Measurements from ENCODE around the gene CCSER1.
"Not testable (repeated sequence)": the region's sequence is repeated elsewhere in the genome, so short reads cannot be mapped to it uniquely, and the experiment has no call there.

CCSER1 gene

DNA sequence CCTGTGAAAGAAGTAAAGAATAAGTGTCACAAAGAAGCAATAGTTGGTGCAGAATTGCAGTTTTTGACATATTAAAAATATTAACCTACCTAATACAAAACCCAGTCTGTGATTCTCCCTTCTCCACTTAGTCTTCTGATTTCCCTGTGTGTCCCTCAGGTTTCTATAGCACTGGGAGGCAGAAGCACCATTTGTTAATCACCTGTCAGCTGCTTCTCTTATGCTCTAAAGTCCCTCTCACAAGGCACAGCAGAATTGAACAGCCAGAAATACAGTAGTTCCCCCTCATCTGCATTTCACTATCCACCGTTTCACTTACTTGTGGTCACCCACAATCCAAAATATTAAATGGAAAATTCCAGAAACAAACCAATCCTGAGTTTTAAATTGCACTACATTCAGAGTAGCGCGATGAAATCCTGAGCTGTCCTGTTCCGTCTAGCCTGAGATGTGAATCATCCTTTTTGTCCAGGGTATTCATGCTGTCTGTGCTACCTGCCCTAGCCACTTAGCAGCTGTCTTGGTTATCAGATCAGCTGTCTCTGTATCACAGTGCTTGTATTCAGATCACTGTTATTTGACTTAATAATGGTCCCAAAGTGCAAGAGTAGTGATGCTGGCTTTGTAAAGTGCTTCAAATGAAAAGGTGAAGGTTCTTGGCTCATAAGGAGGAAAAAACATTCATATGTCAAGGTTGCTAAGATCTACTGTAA, 1192.5 kb downstream of the CCSER1 start:
- DNase-seq, result no peak

DNA sequence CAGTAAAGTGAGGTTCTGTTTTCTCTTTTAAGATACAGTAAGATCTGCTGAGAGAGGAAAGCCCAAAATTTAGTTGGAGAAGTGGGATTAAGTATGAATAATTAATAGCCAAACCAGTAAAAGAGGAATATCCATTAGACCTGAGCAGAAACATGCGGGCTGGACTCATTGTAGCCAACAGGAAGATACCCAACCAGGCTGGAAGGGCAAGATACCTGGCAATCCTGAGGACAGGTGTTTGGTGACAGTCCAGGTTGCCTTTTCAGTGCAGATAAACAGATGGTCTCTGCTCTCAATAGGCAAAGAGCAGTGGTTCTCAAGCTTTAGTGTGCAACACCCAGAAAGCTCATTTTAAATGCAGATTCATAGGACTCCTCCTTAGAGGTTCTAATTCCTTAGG, 1195.8 kb downstream of the CCSER1 start:
- DNase-seq, result no peak

DNA sequence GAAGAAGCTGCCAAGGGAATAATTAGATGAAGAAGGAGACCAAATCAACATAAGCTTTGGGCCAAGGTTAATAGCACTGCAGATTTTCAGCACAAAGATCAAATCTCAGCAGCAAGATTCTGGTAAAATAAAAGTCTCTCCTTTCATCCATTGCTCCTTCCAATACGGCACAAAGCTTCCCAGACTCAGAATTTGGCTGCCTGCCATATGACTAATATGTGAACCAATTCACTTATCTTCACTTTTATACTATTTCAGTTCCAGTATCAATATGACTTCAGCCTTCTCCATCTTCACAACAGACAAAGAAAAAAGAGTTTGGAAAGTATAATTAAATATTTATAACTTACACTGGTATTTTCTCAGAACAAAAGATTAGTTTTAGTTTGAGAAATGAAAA, 1198.3 kb downstream of the CCSER1 start:
- no peak for DNase-seq

DNA sequence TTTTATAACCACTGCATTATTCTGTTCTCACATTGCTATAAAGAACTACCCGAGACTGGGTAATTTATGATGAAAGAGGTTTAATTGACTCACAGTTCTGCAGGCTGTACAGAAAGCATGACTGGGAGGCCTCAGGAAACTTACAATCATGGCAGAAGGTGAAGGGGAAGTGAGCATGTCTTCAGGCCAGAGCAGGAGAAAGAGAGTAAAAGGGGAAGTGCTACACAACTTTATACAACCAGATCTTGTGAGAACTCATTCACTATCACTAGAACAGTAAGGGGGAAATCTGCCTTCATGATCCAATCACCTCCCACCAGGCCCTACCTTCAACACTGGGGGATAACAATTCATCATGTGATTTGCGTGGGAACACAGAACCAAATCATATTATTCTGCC, 1199.0 kb downstream of the CCSER1 start:
- DNase-seq, result peak; percentile 13

DNA sequence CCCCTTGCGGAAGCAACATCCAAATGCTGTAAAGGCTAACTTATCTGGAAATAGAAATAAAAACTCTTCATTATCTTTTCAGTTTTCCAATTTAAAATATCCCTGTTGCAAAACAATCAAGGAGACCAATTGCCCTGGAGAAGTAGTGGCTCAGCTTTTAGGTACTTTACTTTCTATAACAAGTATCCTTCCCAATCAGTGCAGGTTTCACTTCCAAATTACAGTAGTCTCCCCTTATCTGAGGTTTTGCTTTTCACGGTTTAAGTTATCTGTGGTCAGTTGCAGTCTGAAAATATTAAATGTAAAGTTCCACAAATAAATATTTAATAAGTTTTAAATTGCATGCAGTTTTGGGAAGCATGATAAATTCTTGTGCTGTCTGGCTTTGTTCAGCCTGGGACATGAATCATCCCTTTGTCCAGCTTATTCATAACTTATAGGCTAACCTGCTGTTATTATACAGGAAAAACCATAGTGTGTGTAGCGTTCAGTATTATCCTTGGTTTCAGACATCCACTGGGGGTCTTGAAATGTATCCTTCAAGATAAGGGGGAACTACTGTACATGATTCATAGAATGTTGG, 1203.5 kb downstream of the CCSER1 start:
- DNase-seq, result no peak

DNA sequence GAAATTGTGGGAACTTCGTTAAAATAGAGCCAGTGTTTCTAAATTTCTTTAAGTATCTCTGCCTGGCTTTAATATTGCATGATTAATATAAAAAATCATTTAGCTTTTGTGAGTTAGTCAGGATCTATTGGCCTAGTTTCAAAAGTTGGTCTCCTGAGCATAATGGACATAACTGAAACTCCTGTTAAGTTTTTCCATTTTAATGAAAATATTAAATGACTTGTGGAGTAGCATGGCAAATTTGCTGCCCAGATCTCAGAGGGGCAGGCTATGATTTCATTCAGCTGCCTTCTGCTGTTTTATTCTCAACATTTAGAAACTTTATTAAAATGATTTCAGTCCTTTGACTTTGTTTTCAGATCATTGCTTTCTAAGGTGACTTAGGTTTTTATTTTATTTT, 1213.6 kb downstream of the CCSER1 start:
- DNase-seq, result no peak

DNA sequence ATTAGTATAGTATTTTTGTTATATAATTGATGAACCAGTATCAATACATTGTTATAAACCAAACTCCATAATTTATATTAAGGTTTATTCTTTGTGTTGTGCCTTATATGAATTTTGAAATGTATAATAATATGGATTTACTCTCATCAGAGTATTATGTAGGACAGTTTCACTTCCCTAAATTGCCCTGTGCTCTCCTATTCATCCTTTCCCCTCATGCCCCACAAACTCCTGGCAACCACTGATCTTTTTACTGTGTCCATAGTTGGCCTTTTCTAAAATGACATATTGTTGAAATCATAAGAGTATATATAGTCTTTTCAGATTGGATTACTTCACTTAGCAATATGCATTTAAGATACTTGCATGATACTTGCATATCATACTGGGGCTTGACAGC, 1218.4 kb downstream of the CCSER1 start:
- DNase-seq, result no peak

DNA sequence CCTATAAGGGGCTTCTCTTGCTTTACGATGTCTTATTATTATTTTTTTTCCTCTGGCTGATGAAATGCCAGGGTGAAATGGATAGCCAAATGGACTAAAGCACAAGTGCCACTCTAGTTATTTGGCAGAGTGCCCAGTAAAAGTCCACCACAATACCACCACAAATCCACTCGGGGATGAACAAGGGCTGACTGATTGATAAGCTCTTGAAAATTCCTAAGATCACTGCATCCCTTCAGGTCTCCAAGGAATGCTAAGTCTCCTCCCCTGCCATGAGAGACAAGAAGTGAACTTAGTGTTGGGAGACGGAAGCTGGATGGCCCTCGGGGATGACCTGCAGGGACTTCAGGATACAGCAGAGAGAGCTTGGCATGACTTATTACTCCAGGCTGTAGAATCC, 1229.3 kb downstream of the CCSER1 start:
- DNase-seq, result not testable (repeated sequence)

DNA sequence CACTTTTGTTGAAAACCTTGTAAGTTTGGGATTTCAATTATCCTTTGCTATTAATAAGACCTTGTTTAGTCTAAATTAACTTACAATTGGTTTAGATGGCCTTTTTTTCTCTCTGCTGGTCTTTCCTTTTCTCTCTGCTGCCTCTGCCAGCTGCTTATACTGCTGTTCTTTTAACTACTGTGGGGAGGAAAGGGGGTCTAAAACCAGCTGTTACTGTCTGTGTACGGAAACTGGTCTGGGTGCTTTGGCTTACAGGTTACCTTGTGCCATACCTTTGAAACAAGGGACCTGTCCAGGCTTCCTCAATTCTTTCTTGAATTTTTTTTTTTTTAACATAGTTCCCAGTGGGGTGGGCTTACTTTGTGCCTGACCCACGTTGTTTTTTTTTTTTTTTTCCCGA, 1230.8 kb downstream of the CCSER1 start:
- not testable (repeated sequence) for DNase-seq

DNA sequence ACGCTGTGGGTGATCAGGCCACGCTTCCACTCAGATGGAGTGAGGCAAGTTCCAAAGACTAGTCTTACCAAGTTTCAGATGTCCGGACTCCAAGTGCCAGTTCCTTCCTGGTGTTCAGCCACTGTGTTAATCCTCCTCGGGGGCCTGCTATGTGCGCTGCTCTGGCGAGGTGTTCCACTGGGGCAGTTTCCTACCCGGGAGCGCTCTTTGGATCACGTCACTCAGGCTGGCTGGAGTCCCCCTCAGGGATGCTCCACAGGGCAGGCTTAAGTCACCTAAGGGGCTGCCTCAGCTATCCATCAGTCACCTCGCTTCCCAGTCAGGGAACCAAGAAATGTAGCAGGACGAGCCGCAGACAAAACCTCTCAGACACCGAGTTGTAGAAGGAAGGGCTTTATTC, 1231.4 kb downstream of the CCSER1 start:
- not testable (repeated sequence) for DNase-seq

DNA sequence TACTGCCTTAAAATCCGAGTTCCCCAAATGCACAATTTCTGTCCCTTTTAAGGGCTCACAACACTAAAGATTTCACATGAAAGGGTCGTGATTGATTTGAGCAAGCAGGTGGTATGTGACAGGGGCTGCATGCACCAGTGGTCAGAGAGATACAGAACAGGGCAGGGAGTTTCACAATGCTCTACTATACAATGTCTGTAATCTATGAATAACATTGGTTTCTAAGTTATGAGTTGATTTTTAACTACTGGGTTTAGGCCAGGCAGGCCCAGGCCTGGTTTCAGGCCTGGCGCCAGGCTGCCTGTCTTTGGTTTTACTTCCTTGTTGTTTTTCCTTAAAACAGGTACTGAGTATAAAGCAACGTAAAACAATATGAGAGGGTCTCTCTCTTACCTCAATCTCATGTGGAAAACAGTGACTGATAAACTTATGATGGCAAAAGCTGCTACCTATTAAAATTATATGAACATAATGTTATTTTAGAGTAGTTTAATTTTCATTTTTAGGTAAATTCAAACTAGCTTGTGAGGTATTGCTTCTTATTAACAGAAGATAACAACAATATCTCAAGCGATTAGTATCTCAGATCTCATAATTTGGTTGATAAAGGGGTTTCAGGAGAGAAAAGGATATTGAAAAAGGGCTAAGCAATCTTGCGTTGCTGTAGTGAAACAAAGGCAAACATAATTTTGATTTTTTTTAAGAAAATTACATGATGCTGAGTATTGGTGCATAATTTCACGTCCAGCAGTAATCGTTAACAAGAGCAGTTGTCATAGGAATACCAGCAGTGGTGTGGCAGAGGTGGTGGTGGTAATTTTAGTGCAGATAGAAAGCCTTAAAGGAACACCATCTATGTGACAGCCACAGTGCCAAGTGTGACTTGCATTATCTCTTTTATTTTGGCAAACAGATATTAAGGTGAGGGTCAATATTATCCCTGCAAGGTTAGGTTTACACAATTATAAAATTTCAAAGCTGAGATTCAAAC, 1232.1 kb downstream of the CCSER1 start:
- no peak for DNase-seq

DNA sequence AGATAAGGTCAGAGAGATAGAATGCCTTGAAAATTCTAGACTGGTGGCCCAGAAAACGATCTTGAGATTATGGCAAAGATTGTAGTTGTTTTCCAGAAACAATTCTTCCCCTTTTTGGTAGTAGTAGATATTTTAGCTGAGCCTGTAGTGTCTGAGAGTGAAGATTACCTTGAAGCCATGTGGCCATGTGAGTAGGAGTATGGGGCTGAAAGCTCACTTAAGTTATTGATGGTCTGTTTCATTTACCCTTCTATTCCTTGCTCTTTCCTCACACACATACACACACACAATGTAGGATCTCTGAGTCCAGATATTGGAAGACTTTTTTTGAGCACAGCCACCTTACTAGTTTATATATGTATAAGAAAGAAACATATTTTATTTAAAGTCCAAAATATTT, 1234.9 kb downstream of the CCSER1 start:
- DNase-seq, result peak; percentile 41

DNA sequence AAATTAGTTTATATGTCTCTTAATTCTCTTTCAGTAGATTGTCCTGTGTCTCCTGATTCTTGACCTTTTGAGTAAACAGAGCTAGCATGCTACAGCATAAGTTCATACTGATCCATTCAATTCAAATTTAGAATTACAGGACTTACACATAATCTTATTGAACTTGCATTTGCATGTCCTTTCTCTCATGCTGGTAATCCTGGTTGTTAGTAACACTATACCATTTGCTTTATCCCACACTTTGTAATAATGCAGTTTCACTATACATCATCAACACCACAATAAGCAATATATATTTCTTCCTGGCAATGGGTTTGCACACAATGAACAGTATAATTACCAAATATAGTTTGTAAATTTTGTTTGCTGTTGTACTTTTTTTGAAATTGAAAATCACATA, 1239.4 kb downstream of the CCSER1 start:
- no peak for DNase-seq

DNA sequence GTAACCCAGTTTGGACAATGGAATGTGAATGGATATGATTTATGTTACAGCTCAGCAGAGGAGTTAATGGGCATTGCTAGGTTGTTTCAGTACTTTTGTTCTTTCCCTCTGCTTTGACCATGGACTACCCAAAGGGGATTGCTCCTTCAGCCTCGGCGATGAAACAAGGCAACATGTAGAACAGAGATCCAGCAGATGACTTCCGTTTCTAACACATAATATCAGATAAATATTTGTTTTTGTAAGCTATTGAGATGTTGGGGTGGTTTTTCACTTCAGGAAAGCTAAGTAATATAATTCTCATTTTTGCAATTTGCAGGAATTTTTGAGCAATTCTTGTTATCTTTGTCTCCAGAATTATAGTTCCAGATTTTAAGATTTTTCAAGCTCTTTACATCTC, 1241.9 kb downstream of the CCSER1 start:
- DNase-seq, result no peak

DNA sequence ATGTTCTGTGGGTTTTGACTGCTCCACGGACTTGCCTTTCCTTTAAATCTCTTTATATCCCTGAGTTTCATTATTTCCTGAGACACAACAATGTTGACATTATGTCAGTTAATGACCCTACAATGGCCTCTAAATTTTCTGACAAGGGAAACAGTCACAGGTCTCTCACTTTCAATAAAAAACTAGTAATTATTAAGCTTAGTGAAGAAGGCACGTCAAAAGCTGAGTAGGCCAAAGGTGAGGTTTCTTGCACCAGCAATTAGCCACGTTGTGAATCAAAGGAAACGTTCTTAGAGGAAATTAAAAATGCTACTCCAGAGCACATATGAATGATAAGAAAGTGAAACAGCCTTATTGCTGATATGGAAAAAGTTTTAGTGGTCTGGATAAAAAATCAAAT, 1246.4 kb downstream of the CCSER1 start:
- DNase-seq, result no peak

DNA sequence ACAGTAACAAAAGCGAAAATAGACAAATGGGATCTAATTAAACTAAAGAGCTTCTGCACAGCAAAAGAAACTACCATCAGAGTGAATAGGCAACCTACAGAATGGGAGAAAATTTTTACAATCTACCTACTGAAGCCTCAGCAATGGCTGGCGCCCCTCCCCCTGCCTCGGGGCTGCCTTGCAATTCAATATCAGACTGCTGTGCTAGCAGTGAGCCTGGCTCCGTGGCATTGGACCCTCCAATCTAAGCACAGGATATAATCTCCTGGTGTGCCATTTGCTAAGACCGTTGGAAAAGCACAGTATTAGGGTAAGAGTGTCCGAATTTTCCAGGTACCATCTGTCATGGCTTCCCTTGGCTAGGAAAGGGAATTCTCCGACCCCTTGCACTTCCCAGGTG, 1278.2 kb downstream of the CCSER1 start:
- not testable (repeated sequence) for DNase-seq

DNA sequence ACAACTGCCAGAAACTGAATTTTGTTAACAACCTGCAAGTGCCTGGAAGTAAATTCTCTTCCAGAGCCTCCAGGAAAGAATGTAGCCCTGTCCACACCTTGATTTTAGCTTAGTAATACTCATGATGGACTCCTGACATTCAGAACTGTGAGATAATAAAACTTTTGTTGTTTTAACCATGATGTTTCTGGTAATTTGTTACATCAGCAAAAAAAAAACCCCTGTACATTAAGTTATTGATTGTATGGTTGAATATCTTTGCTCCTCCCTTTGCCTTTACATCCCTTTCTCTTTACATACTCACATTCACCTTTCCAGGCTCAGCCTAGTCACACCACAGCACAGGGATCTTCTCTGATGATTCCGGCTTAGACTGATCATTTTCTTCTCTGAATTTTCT, 1294.8 kb downstream of the CCSER1 start:
- no peak for DNase-seq

DNA sequence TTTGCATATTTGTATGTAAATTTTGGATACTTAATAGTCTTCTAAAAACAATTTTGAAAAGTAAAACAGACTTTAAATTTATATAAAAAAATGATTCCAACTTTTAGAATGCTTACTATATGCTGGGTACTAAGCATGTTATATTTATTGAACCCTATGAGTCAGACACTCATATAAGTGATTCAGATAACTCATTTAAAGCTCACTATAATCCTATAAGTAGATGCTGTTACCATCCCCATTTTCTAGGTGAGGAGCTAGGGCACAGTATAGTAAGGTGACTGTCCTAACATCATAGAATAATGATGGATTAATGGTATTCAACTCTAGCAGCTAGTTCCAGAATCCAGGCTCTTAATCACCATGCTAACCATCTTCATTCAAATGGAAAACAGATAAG, 1299.5 kb downstream of the CCSER1 start:
- DNase-seq, result no peak

DNA sequence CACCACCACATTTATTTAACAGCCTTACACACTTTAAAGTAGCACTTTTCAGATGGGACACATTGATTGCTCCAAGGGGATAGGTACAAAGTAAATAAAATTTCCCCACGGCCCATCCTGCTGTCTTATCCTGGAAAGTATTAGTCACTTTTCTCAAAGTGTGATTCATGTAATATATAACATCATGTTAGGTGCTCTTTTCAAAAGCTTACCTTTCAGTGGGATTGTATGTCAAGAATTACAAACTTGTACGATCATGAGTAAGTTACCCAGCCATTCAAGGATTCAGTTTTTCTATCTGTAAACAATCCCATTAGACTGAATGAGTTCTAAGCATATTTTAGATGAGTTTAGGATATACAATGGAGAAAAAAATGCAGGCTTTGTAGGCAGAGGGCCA, 1300.0 kb downstream of the CCSER1 start:
- DNase-seq, result no peak

DNA sequence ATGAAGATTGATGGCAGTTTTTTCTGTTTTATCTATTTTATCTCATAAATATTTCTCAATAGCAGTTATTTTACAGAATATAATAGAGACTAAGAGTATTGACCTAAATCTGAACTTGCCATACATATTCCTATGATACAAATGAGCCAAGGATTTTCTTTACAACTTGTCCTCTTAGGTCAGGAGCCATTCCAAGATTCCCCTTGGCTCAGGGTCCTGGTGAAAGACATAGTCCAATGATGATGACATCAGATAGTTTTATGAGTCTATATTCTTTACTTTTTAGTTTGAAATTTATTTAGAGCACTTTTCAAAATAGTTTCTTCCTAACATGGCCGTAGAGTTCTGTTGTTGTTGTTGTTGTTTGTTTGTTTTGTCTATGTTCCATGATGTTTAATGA, 1307.4 kb downstream of the CCSER1 start:
- no peak for DNase-seq

DNA sequence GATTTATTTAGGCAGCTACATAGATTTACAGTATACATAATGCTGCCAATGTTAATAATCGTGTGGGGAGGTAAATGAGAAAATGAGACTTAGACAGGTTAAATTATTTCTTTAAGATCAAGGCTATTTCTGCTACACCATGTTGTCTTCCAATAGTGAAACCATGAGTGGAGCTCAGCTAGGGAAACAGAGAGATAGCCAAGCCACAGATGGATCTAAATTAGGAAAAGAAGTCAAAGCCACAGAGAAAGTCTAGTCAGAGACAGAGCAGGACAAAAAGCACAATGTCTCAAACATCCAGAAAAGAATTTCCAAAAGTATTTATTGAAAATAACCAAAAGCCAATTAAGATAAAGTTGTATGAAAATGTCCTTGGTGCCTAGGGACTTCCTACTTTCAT, 1309.4 kb downstream of the CCSER1 start:
- peak; percentile 14 for DNase-seq

DNA sequence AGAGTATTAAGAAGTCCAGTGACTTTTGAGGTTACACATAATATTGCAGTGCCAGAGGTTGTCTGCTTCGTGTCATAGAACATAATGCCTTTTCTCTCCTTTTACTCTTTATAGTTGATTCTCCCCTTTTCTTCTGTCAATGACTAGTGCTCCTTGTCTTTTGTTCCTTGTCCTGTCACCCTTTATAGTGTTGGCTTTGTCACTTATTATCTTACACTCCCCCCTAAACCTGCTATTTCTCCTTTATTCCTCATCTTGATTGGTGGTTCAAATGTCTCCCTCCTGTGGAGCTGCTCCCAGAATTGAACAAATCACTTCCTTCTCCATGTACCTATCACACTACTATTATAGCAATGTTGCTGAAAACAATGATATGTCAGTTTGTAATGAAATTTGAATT, 1320.0 kb downstream of the CCSER1 start:
- DNase-seq, result peak; percentile 29

DNA sequence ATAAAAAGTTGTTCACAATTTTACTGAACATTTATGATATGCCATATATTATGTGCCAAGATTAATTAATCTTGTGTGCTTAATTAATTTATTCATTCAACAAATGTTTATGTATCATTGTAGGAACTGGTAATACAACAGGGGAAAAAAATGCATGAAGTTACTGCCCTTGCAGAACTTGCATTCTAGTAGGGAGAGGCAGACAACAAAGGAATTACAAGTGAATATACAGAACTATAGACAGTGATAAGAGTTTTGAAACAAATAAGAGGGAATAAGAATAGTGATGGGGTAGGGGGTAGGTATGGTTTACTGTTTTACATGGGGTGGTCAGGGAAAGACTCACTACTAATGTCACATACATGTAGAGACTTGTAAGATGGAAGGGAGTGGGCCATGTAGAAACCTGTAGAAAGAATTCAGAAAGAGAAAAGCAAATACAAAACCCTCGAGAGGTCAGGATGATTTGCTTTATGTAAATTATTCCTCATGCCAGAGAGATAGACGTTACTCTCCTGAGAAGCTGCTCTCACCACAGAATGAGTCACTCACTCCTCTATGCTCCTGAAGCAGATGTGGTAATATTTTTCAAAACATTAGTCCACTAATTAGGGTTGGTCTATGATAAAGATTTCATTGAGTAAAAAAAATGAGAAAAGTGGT, 1321.6 kb downstream of the CCSER1 start:
- peak; percentile 85 for DNase-seq
